Spinal cord (tissue), 10 donors: ENCODE results near the gene NGF. TPM values are rescaled to one million over a fixed set of nuclear protein-coding genes. Genes with fewer than 3 reads are reported as not detected.

Source experiments
- DNase-seq, 6 donors: peaks; one replicate each; pipeline versions ENCODE4 v3.0.0 to v3.0.0-alpha.2; 2013 to 2015; ENCODE audit warnings: low spot score in 6 of 6, low read depth in 4 of 6
- H3K27ac ChIP-seq: one replicate; pipeline ENCODE4 v1.5.1; 2013; ENCODE audit warnings: low read depth, low read length, control low read depth
- H3K27me3 ChIP-seq: one replicate; pipeline ENCODE4 v1.6.1; 2013; ENCODE audit warnings: low read length; ENCODE audit not compliant: control insufficient read depth, insufficient read depth
- H3K36me3 ChIP-seq: one replicate; pipeline ENCODE4 v1.6.1; 2013; ENCODE audit warnings: low read length; ENCODE audit not compliant: control insufficient read depth, insufficient read depth
- H3K4me1 ChIP-seq: one replicate; pipeline ENCODE4 v1.6.1; 2013; ENCODE audit warnings: low read length; ENCODE audit not compliant: control insufficient read depth, insufficient read depth
- H3K4me3 ChIP-seq: one replicate; pipeline ENCODE4 v1.5.1; 2013; ENCODE audit warnings: low read depth, low read length, control low read depth
- H3K9me3 ChIP-seq: one replicate; pipeline ENCODE4 v1.6.1; 2013; ENCODE audit warnings: low read length; ENCODE audit not compliant: control insufficient read depth, insufficient read depth
- WGBS: methylation state at CpG from one replicate; pipeline ENCODE4 v1.1.5; 2013; ENCODE audit warnings: missing lambda C conversion rate; ENCODE audit not compliant: insufficient coverage; 5-methylcytosine and 5-hydroxymethylcytosine counted together
- polyA plus RNA-seq, 2 donors: library from polyadenylated mRNA; unstranded; fragments of 120-200 nt; gene quantifications; one replicate each; pipeline ENCODE4 v1.2.1, GENCODE V29; 2013; ENCODE audit not compliant: insufficient read length in 2 of 2
- total RNA-seq, 2 donors: library from RNA; depleted of rRNA in 1 of 2; stranded (reverse); fragments of 120-200 nt in 1 of 2; fragments of >200 nt in 1 of 2; gene quantifications; one replicate each; pipeline versions ENCODE4 v1.2.3 to v1.2.4, GENCODE V29; 2013 to 2014
- donor health status: healthy.

Gene NGF
- total and polyA plus RNA-seq, 4 donors, result 2.0 to 10.4 (median 4.2) TPM

DNA sequence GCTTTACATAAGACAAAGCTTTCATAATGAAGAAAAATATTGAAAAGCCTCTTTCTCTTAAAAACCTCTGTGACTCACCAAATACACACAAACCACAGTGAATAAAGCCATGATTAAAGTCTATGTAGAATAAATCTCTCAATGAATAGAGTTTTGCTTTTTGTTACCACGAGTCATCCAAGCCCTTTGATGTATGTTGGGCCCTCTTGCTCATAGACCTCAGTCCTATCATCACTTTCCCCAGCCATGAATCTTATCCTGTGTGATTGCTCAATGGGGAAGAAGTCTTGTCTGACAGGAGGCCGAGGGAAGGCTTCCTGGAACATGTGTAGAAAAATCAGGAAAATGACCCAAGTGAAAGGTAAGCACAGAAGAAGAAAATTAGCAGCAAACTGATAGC is 60.8 kb downstream of the NGF start:
- WGBS, result 50% methylated on average over 1 of the region's 2 CpGs
- DNase-seq, result no peak
- Histone ChIP-seq H3K27me3 (no peaks in the 10 kb centered on the region), H3K9me3 (peaks cover 4% of the 10 kb centered on the region), H3K36me3 (no peaks in the 10 kb centered on the region), H3K4me1 (peaks cover 7% of the 10 kb centered on the region), H3K27ac (no peak overlapping the region), H3K4me3 (no peak overlapping the region)

DNA sequence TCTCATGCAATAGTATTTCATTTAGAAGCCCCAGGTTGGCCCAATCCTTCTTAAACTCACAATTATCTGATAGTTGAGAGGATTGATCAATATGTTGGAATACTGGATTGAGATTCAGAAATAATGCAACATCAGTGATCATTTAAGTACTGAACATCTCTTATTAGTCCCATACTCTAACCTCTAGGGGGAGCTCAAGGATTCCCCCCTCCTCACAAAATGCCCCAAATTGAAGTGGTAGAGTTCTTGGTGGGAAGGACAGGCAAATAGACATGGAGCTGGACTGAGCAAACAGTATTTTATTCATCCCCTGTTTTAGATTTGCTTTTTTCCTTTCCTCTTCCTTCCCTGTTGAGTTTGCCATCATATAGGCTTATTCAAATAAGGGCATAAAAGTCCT is 62.8 kb downstream of the NGF start:
- Histone ChIP-seq H3K4me3 (no peak overlapping the region), H3K4me1 (peaks cover 7% of the 10 kb centered on the region), H3K36me3 (no peaks in the 10 kb centered on the region), H3K27ac (no peak overlapping the region), H3K27me3 (no peaks in the 10 kb centered on the region), H3K9me3 (peaks cover 4% of the 10 kb centered on the region)
- no peak for DNase-seq

DNA sequence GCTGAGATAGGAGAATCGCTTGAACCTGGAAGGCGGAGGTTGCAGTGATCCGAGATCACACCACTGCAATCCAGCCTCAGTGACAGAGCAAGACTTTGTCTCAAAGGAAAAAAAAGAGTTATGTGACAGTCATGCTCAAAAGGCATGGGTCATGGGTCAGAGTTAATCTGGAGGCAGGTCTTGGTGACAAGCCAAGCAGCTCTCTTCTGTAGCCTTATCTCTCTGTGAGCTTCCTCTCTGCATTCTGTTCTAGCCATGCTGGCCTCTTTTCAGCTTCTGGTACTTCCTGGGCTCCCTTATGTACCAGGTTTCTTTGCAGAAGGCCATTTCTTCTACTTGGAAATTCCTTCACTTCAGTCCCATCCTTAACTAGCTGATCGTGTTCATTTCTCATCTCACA is 63.6 kb downstream of the NGF start:
- Histone ChIP-seq H3K36me3 (no peaks in the 10 kb centered on the region), H3K27me3 (no peaks in the 10 kb centered on the region), H3K27ac (peak overlapping the region; percentile 57), H3K4me3 (no peak overlapping the region), H3K9me3 (peaks cover 4% of the 10 kb centered on the region), H3K4me1 (no peaks in the 10 kb centered on the region)
- no peak for DNase-seq
- 87% methylated on average over 3 of the region's 4 CpGs for WGBS

DNA sequence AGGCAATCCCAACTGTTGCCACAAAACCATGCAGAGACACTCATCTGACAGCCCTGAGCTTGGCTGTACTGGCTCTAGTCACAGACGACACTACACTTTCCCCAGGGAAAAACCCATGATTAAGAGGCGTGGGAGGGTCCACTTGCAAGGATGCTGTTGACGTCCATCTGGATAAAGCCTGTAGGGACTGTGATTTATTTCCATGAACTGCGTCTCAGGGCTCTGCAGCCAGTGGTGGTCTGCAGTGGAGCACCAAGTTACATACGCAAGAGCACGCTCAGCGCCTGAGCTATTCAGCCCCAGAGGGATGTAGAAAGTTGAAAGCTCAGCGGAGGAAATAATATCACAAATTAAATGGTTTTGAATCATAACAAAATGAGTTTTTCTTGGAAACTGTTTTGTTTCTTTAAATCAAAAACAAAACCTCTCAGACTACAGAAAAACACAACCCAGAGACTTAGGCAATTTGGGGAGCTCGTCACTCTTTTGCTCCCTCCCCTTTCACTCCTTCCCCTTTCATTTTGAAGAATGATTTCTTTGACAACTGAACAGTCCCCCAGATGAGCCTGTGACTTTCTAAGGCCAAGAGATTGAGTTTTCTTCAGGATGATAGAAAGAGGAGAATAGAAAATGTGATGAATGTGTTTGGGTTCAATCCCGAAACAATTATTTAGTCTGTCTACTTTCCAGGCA is 71.2 kb downstream of the NGF start:
- 59% methylated on average over 5 of the region's 10 CpGs for WGBS
- DNase-seq, result peak in 2 of 6 donors; percentile 10 to 40
- peak overlapping the region; percentile 49 for H3K27ac ChIP-seq
- H3K36me3 ChIP-seq, result no peaks in the 10 kb centered on the region
- H3K4me3 ChIP-seq, result no peak overlapping the region
- no peaks in the 10 kb centered on the region for H3K27me3 ChIP-seq
- no peaks in the 10 kb centered on the region for H3K9me3 ChIP-seq
- no peaks in the 10 kb centered on the region for H3K4me1 ChIP-seq

DNA sequence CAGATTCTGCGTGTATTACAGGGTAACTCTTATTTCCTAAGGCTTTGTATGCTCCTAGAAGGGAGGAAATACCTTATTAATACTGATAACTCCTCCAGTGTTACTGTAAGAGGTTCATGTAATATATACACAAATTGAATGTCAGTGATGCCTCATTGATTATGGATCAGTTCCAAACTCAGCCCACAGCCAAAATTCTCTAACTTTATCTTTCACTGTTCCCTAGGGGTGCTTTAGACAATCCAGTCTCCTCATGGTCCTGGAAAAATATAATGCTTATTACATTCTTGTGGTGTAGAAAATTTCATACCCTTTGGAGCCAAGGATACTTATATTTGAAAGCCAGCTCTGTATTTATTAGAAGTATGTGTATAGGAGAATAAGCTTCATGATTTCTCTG is 73.0 kb downstream of the NGF start:
- WGBS, result no CpG with 5 or more reads among the region's 1 CpG
- H3K4me1 ChIP-seq, result peaks cover 4% of the 10 kb centered on the region
- H3K9me3 ChIP-seq, result no peaks in the 10 kb centered on the region
- H3K4me3 ChIP-seq, result no peak overlapping the region
- no peaks in the 10 kb centered on the region for H3K36me3 ChIP-seq
- peak in 1 of 6 donors; percentile 5 for DNase-seq
- H3K27me3 ChIP-seq, result no peaks in the 10 kb centered on the region
- H3K27ac ChIP-seq, result no peak overlapping the region

DNA sequence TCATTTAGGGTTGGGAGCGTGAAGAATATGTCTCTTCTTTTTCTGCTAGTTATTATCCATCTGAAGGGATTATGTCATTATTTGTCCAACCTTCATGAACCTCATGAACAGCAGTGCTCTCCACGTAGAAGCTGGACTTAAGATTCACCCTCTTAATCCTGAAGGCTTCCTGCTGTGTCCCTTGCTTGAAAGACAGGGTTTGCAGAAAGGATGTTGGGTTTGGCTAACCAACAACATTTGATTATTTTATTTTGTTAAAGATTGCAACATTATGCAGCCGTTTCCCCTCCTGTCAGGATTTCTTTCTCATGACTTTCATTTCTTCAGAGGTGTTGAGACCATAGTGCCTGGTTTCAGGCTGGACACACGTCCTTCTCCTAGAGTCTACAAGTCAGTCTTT is 75.2 kb downstream of the NGF start:
- no peak overlapping the region for H3K4me3 ChIP-seq
- WGBS, result 70% methylated on average over 2 of the region's 4 CpGs
- H3K27me3 ChIP-seq, result no peaks in the 10 kb centered on the region
- peaks cover 4% of the 10 kb centered on the region for H3K4me1 ChIP-seq
- peak in 1 of 6 donors; percentile 44 for DNase-seq
- no peaks in the 10 kb centered on the region for H3K9me3 ChIP-seq
- H3K27ac ChIP-seq, result peak overlapping the region; percentile 30
- H3K36me3 ChIP-seq, result no peaks in the 10 kb centered on the region

DNA sequence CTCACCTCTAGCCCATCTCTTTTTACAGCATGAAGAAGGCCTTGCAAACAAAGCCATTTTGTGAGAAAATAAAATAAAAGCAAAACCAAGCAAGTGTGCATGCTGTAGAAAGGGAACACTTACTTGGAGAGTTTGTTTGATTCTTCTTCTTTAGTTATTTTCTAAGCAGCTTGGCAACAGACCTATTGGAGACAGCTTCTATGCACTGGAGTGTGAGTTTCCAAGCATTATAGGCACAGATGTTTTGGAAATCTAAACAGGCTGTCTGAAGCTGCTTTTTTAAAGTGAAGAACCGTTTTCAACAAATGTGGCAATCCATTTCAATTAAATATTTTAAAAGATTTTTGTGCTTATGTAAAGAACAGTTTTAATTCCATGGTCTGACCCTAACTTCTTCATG is 76.6 kb downstream of the NGF start:
- no CpG with 5 or more reads among the region's 1 CpG for WGBS
- Histone ChIP-seq H3K4me3 (no peak overlapping the region), H3K36me3 (no peaks in the 10 kb centered on the region), H3K4me1 (peaks cover 4% of the 10 kb centered on the region), H3K9me3 (no peaks in the 10 kb centered on the region), H3K27ac (peak overlapping the region; percentile 50), H3K27me3 (no peaks in the 10 kb centered on the region)
- peak in 2 of 6 donors; percentile 25 to 32 for DNase-seq

DNA sequence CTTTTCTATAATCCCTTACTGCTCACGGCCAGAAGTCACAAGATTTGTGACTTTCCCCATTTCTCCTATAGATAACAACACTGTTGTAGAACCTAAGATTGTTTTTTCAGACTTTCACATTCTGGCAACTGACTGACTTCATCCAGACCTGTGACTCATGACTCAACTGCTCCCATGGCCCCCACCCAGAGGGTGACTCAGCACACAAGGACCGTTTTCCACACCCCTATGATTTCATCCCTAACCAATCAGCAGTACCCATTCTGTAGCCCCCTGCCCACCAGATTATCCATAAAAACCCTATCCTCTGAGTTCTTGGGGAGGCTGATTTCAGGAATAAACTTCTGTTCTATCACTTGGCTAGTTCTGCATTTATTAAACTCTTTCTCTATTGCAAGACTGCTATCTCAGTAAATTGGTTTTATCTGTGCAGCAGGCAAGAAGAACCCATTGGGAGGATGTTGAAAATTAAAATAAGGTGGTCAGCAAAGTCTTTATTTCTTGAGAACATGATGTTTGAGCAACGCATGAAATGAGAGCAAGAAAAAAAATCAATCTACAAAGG is 79.7 kb downstream of the NGF start:
- no peaks in the 10 kb centered on the region for H3K36me3 ChIP-seq
- no peaks in the 10 kb centered on the region for H3K9me3 ChIP-seq
- H3K27ac ChIP-seq, result no peak overlapping the region
- WGBS, result 63% methylated on average over 3 of the region's 3 CpGs
- peaks cover 4% of the 10 kb centered on the region for H3K4me1 ChIP-seq
- H3K4me3 ChIP-seq, result no peak overlapping the region
- no peak for DNase-seq
- H3K27me3 ChIP-seq, result no peaks in the 10 kb centered on the region

DNA sequence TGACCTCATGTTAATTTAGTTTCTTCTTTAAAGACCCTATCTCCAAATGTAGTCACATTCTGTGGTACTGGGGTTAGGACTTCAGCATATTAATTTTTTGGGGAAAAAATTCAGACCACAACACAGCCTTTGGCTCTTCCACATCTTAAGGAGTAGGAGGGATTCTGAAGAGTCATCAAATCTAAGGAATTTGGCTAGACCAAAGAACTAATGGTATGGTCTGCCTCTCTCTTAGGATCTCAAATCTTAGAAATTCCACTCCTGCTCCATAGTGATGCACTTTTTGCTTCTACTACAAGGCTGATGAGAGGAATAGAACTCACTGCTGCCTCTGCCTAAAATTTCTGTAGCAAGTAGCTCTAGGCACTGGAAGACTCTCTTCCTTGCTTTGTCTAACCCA is 80.5 kb downstream of the NGF start:
- peaks cover 4% of the 10 kb centered on the region for H3K4me1 ChIP-seq
- H3K9me3 ChIP-seq, result no peaks in the 10 kb centered on the region
- no peaks in the 10 kb centered on the region for H3K27me3 ChIP-seq
- H3K27ac ChIP-seq, result no peak overlapping the region
- DNase-seq, result no peak
- H3K36me3 ChIP-seq, result no peaks in the 10 kb centered on the region
- H3K4me3 ChIP-seq, result no peak overlapping the region

DNA sequence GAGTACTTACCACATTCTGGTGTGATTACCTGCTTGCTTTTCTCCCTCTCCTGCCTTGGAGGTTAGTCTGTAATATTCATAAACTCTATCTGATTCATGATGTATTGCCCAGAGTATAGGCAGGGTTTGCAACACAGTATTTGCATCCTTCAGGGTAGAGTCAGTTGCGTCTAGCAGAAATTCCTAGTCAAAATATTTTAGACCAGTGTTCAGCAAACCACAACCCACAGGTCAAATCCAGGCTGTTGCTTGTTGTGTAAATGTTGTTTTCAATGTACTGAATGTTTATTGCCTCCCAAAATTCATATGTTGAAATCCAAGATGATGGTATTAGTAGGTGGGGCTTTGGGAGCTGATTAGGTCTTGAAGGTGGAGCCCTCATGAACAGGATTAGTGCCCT is 82.9 kb downstream of the NGF start:
- DNase-seq, result no peak
- no CpG with 5 or more reads among the region's 1 CpG for WGBS
- Histone ChIP-seq H3K4me3 (no peak overlapping the region), H3K9me3 (no peaks in the 10 kb centered on the region), H3K27ac (no peak overlapping the region), H3K27me3 (no peaks in the 10 kb centered on the region), H3K4me1 (no peaks in the 10 kb centered on the region), H3K36me3 (no peaks in the 10 kb centered on the region)
